PFSK-1 (cell line): ENCODE data around the gene RPL38.

ENCODE experiments used
- POLR2AphosphoS5 ChIP-seq: IDR thresholded peaks from 2 replicates; pipeline ENCODE4 v1.6.1; 2012; ENCODE audit warnings: low read depth, mild to moderate bottlenecking, control low read depth, low read length, moderate library complexity
- TF ChIP-seq, protein P1 (sequence below), 2 experiments: IDR thresholded peaks; 2 replicates each; pipeline versions ENCODE4 v1.6.1 to v1.8.0; 2011 to 2012; ENCODE audit warnings: low read depth in 2 of 2, low read length in 2 of 2, control low read depth in 1 of 2, inconsistent platforms in 1 of 2, mild to moderate bottlenecking in 1 of 2, moderate library complexity in 1 of 2; ENCODE audit not compliant: insufficient read depth in 1 of 2

DNA sequence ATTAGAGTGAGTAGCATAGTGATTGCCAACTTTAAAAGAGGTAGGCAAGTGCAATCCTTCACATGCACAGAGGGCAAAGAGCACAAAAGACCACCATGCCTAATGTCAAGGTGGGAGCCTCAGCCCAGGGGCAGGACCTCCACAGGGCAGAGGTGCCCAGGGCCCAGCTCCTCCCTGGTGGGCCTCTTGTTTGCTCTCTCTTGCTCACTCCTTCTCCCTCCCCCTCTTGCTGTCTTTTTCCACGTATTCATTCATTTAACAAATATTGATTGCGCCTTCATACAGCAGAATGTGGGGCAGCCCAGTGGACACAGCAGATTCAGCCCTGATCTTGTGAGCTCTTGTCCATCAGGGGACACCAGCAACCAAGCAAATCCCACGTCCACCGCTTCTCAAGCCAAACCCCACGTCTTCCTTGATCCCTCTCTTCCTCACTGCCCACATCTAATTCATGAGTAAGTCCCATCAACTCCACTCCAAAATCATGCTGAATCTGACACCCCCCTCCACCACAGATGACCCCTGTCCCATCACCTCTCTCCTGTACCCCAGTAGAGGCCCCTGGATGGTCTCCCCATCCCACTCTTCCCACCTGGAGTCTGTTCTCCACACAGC is 44.1 kb upstream of the RPL38 start:
- TF ChIP-seq, protein P1, sequence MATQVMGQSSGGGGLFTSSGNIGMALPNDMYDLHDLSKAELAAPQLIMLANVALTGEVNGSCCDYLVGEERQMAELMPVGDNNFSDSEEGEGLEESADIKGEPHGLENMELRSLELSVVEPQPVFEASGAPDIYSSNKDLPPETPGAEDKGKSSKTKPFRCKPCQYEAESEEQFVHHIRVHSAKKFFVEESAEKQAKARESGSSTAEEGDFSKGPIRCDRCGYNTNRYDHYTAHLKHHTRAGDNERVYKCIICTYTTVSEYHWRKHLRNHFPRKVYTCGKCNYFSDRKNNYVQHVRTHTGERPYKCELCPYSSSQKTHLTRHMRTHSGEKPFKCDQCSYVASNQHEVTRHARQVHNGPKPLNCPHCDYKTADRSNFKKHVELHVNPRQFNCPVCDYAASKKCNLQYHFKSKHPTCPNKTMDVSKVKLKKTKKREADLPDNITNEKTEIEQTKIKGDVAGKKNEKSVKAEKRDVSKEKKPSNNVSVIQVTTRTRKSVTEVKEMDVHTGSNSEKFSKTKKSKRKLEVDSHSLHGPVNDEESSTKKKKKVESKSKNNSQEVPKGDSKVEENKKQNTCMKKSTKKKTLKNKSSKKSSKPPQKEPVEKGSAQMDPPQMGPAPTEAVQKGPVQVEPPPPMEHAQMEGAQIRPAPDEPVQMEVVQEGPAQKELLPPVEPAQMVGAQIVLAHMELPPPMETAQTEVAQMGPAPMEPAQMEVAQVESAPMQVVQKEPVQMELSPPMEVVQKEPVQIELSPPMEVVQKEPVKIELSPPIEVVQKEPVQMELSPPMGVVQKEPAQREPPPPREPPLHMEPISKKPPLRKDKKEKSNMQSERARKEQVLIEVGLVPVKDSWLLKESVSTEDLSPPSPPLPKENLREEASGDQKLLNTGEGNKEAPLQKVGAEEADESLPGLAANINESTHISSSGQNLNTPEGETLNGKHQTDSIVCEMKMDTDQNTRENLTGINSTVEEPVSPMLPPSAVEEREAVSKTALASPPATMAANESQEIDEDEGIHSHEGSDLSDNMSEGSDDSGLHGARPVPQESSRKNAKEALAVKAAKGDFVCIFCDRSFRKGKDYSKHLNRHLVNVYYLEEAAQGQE (IDR thresholded peaks at IDR 0.05; ENCODE audit: insufficient read depth in 1 of 2, low read depth in 2 of 2, low read length in 2 of 2): no peak
- no peak for TF ChIP-seq POLR2AphosphoS5
